ENCODE measurements around the gene PDSS1. TPM values are rescaled to one million over a fixed set of nuclear protein-coding genes. Genes with fewer than 3 reads are reported as not detected.

Gene PDSS1
- total and polyA plus RNA-seq, 2 of the 13 experiments (the other 11 are each of a cell fraction or from before 2014, with no cell fraction given) = 18.7 to 19.3 TPM

DNA sequence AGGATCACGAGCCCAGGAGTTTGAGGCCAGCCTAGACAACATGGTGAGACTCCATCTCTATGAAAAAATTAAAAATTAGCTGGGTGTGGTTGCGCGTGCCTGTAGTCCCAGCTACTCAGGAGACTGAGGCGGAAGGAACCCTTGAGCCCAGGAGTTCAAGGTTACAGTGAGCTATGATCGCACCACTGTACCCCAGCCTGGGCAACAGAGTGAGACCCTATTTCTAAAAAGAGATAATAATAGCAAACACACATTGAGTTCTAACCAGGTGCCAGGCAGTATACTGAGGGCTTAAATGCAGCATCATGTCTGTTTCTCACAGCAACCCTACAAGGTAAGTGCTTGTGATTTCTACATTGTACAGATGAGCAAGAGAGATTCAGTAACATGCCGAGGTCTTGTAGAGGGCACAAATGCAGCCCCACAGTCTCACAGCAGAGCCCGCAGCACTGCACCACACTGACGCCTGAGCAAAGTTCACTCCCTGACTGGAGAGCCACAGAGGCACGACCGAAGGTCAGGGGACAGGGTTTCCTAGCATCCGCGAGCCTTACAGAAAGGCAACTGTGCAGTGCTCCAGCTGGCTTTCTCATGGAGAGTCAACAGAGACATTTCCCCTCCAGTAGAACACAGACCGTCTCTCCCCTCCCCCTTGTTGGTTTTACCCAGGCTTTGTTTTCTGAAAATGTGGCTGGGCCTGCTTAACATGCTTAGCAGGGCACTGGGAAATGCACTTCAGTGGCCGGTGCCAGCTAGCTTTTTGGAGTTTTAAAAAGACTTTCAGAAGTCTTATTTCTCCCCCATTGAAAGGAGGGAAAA lies 36.5 kb downstream of the PDSS1 start (continued):
- TF ChIP-seq, protein P1, sequence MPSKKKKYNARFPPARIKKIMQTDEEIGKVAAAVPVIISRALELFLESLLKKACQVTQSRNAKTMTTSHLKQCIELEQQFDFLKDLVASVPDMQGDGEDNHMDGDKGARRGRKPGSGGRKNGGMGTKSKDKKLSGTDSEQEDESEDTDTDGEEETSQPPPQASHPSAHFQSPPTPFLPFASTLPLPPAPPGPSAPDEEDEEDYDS (CRISPR knock-in tag; IDR thresholded peaks at IDR 0.05) = peak; percentile 60; the same call in 1 of the 2 replicates
- no peak for TF ChIP-seq RFX5 (IDR thresholded peaks at IDR 0.05; ENCODE audit: low read depth, low read length)
- no peak for TF ChIP-seq ZNF775 (CRISPR knock-in tag; IDR thresholded peaks at IDR 0.05; ENCODE audit: borderline replicate concordance)
- TF ChIP-seq NCOR1 (IDR thresholded peaks at IDR 0.05; ENCODE audit: borderline replicate concordance, low read length) = peak; percentile 90; the same call in 1 of the 2 replicates
- TF ChIP-seq ZNF468 (CRISPR knock-in tag; IDR thresholded peaks at IDR 0.05) = no peak
- TF ChIP-seq ZNF350 (CRISPR knock-in tag; IDR thresholded peaks at IDR 0.05; ENCODE audit: borderline replicate concordance, low read depth) = peak; percentile 44; the same call in 1 of the 2 replicates
- TF ChIP-seq ZNF160 (CRISPR knock-in tag; IDR thresholded peaks at IDR 0.05) = no peak
- peak; percentile 83; the same call in 1 of the 2 replicates for TF ChIP-seq CBX5 (CRISPR knock-in tag; IDR thresholded peaks at IDR 0.05; ENCODE audit: borderline replicate concordance)
- TF ChIP-seq ASH2L (IDR thresholded peaks at IDR 0.05; ENCODE audit: insufficient read length, low read depth, low read length) = peak; percentile 71
- TF ChIP-seq SMAD3 (CRISPR knock-in tag; IDR thresholded peaks at IDR 0.05) = peak; percentile 44; the same call in 1 of the 2 replicates
- peak; percentile 87 for TF ChIP-seq ZMAT3 (CRISPR knock-in tag; conservative IDR thresholded peaks at IDR 0.05)
- no peak for TF ChIP-seq TCF7 (IDR thresholded peaks at IDR 0.05; ENCODE audit: low read depth)
- TF ChIP-seq ZFP1 (CRISPR knock-in tag; IDR thresholded peaks at IDR 0.05) = peak; percentile 76; the same call in 1 of the 2 replicates
- 0 out of 2 replicates have a peak, but pooled peaks have one; percentile 33 for TF ChIP-seq EHMT2 (IDR thresholded peaks at IDR 0.05; ENCODE audit: borderline replicate concordance, low read depth, low read length)
- TF ChIP-seq ZBTB21 (CRISPR knock-in tag; IDR thresholded peaks at IDR 0.05) = no peak
- peak; percentile 48; the same call in 1 of the 2 replicates for TF ChIP-seq KMT2B (CRISPR knock-in tag; IDR thresholded peaks at IDR 0.05)
- TF ChIP-seq FIP1L1 (IDR thresholded peaks at IDR 0.05; ENCODE audit: borderline replicate concordance, insufficient read depth, low read depth, low read length) = no peak
- no peak; the same call in 1 of the 2 replicates for TF ChIP-seq HNF1A (IDR thresholded peaks at IDR 0.05; ENCODE audit: low read depth)
- TF ChIP-seq HNF1A (CRISPR knock-in tag; IDR thresholded peaks at IDR 0.05; ENCODE audit: borderline replicate concordance) = peak; percentile 48; the same call in 1 of the 2 replicates
- no peak for TF ChIP-seq ZNF230 (CRISPR knock-in tag; IDR thresholded peaks at IDR 0.05)
- no peak for TF ChIP-seq SP4 (CRISPR knock-in tag; IDR thresholded peaks at IDR 0.05)
- peak; percentile 88 for TF ChIP-seq HOMEZ (CRISPR knock-in tag; IDR thresholded peaks at IDR 0.05; ENCODE audit: low read depth)

All from HepG2 (cell line).